KOPT-K1 (cell line): ENCODE data around the gene SLC25A24.

Source experiments
- H3K27ac ChIP-seq: fragments of 200-600 bp; sonication (generic); 2 replicates; pipeline ENCODE4 v1.5.1; 2016; ENCODE audit warnings: antibody characterized with exemption, mild to moderate bottlenecking, low read depth, low read length; ENCODE audit not compliant: poor library complexity, severe bottlenecking
- H3K36me3 ChIP-seq: fragments of 200-600 bp; sonication (generic); 2 replicates; pipeline ENCODE4 v1.5.1; 2017; ENCODE audit warnings: antibody characterized with exemption, mild to moderate bottlenecking, low read length, moderate library complexity; ENCODE audit not compliant: insufficient read depth
- H3K9me3 ChIP-seq: fragments of 200-600 bp; sonication (generic); 2 replicates; pipeline ENCODE4 v1.5.1; 2017; ENCODE audit warnings: antibody characterized with exemption, low read length, mild to moderate bottlenecking; ENCODE audit not compliant: insufficient read depth, poor library complexity, severe bottlenecking

SLC25A24 gene

DNA sequence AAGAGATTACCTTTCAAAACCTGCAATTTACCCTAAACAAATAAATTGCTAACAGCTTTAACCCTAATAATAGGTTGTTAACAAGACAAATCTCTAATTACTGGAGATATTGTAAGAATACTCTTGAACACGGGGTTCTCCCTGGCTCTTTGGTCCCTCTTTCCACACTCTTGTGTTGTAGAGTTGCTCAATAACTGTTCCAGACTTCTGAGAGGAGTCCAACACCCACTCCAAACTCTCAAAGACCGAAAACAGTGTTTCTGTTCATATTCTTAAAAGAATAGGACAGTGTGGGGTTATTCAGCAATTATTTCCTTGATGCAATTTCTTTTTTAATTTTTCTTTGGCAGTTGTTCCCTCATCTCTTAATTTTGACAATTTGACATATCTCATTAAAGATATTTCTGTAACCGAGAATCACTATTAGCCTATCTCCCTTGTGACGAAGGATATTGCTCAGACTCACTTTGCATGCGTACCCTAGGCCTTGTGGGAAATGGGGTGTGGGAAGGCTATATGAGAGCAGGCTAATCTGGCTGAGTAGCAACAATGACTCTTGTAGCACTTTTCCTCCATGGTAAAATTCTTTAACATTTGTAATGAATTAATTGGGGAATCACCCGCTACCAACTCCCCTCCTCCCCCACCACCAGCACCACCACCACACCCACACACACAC, 90.7 kb downstream of the SLC25A24 start:
- peaks cover 11% of the 10 kb centered on the region for H3K9me3 ChIP-seq
- no peaks in the 10 kb centered on the region for H3K36me3 ChIP-seq
- no peak overlapping the region for H3K27ac ChIP-seq

DNA sequence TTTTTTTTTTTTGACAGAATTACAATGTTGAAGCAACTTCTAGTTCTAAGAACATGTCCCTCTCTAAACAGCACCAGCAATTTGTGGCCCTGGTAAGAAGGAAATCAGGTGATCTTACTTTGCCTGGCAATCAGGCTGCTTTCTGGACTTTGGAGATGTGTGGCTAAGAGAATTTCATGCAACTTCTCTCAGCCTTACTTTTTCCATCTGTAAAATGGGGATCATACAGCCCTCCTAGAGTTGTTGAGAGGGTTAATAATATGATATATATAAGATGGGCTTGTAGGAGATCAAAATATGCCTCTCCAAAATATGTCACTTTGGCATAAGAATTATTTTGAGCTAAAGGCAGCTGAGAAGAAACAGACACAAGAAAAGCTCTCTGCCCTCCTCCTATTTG, 92.0 kb downstream of the SLC25A24 start:
- Histone ChIP-seq H3K27ac (no peak overlapping the region), H3K9me3 (peaks cover 11% of the 10 kb centered on the region), H3K36me3 (no peaks in the 10 kb centered on the region)

DNA sequence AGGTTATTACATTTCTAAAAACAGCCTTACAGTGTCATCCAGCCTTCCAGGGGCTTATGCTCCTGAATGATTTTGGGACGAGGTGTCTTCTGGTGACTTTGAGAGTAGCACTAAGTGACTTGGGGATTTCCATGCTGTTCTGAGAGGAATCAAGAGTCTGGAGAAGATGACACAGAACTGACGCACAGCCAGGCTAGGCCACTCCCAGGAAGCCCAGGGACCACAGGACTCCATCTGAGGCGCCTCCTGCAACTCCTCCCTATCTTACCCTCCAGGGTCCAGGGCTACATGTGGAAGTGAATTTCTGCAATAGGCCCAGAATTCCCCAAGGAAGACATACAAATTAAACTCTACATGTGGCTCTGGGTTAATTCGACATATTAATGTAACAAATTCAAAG, 92.5 kb downstream of the SLC25A24 start:
- H3K36me3 ChIP-seq: no peaks in the 10 kb centered on the region
- no peak overlapping the region for H3K27ac ChIP-seq
- H3K9me3 ChIP-seq: peaks cover 11% of the 10 kb centered on the region

DNA sequence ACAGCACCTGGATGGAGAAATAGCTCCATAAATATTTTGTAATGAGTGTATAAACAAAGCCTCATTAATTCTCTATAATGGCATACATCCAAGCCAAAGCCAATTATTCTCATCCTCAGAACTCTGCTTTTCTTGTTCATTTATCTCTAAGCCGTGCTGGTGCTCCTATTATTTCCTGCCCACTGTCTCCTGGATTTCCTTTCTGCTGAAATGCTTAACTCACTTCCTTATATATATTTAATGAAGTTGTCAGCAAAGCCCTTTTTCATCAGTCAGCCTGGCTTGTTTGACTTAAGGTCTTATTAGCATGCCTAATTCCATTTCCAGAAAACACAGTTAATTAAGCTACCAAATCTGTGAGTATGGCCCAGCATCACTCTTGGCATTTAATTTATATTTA, 93.4 kb downstream of the SLC25A24 start:
- H3K27ac ChIP-seq: no peak overlapping the region
- peaks cover 11% of the 10 kb centered on the region for H3K9me3 ChIP-seq
- no peaks in the 10 kb centered on the region for H3K36me3 ChIP-seq

DNA sequence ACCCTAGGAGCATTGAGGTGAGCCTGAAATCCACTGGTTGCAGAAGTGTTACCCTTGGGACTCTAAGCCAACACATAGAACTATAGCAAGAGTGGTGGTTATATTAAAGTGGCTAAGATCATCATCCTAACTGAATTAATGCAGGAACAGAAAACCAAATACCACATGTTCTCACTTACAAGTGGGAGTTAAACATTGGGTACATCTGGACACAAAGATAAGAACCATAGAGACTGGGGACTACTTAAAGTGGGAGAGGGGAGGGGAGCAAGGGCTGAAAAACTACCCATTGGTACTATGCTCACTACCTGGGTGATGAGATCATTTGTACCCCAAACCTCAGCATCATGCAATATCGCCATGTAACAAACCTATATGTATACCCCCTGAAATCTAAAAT, 100.0 kb downstream of the SLC25A24 start:
- Histone ChIP-seq H3K36me3 (no peaks in the 10 kb centered on the region), H3K9me3 (no peaks in the 10 kb centered on the region), H3K27ac (no peak overlapping the region)

DNA sequence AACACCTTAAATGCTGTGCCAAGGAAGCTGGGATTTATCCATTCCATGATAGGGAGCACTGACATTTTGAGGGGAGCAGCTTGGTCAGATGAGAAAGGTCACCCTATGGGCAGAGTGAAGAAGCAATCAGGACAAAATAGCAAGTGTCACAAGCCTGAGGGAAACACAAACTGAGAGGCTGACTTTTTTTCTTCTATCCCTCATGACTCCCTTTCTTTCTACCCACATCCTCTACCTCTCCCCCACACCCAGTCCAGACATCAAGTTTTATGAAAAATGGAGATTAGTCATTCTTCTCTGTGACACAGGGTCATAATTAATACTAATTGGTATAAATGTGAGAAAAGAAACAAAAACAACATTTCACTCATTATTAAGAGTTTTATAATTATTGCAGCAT, 103.1 kb downstream of the SLC25A24 start:
- H3K27ac ChIP-seq: no peak overlapping the region
- no peaks in the 10 kb centered on the region for H3K9me3 ChIP-seq
- no peaks in the 10 kb centered on the region for H3K36me3 ChIP-seq

DNA sequence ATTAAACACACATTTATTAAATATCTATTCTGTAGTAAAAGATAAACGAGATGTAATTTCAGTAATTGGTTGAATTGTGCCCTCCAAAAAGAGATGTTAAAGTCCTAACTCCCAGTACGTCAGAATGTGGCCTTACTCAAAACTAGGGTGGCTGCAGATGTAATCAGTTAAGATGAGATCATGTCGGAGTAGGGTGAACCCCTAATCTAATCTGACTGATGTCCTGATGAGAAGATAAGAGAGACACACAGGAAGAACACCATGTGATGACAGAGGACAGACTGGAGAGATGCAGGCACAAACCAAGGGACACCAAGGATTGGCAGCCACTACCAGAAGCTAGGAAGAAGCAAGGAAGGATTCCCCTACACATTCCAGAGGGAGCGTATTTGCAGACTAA, 104.1 kb downstream of the SLC25A24 start:
- no peaks in the 10 kb centered on the region for H3K36me3 ChIP-seq
- H3K9me3 ChIP-seq: no peaks in the 10 kb centered on the region
- no peak overlapping the region for H3K27ac ChIP-seq

DNA sequence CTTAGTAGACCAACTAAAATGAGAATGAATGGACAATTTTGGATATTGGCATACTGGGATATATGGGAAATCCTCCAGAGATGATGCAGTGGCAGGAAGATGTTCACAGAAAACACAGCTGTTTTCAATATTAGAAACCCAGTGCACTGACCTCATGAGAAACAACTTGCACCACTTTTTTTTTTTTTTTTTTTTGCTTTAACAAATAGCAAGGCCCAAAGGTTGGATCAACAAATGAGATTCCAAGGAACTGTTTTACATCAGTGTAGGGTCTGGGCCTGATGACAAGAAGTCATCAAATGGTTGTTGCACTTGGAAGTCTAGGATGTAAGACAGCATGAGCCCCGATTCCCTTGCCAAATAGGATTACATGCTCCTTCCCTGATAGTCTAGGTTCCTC, 110.7 kb downstream of the SLC25A24 start:
- Histone ChIP-seq H3K9me3 (no peaks in the 10 kb centered on the region), H3K27ac (no peak overlapping the region), H3K36me3 (no peaks in the 10 kb centered on the region)

DNA sequence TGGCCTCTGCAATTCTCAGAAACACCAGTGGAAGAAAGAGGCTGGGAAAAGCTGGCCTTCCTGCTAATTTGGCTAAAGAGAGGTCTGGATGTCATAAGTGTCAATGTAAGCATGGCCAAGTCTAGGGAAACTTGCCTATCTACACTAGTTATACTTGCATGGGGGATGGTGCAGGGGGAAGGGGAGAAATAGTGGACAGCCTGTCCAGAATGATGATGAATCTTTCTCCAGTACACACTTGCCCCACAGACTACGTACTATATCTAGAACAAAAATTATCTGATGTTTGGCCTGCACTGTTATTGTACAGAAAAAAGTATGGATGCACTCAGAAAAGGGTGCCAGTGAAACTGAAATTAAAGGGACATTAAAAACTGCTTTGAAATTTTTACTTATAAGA, 114.5 kb downstream of the SLC25A24 start:
- no peaks in the 10 kb centered on the region for H3K9me3 ChIP-seq
- no peak overlapping the region for H3K27ac ChIP-seq
- H3K36me3 ChIP-seq: no peaks in the 10 kb centered on the region

DNA sequence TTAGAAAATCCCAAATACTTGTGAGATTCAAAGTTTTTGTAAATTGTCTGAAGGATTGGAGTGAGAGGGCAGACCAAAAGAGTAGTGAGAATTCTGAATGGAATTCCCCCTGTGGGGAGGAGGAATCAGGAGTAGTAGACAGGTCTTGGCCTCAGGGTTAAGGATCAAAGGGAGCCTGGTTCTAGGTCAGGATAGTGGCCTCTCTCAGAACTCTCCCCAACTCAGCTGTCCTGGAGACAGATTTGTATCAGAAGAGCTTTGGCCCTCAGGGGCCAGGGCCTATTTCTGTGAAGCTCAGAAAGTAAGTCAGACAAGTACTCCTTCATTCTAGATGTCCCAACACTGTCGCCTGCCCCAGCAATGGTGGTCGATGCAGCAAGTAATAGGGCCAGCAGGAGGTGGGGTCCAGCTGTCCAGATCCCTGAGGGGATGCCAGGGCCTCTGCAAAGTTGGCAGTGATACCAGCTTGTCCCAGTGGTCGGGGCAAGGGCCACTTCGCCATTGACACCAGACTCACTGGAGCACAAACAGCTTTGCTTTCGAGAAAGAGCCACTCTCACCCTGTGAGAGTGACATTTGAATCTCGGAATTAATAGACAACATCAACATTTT, 115.2 kb downstream of the SLC25A24 start:
- H3K9me3 ChIP-seq: no peaks in the 10 kb centered on the region
- no peaks in the 10 kb centered on the region for H3K36me3 ChIP-seq
- H3K27ac ChIP-seq: no peak overlapping the region
